SU-DHL-6 (cell line): ENCODE measurements around the gene URI1.

Experiments used
- H2AFZ ChIP-seq: fragments of 200-600 bp; sonication (generic); 2 replicates; pipeline ENCODE4 v1.6.1; 2014; ENCODE audit warnings: low read depth, mild to moderate bottlenecking, moderate library complexity, mixed read lengths, antibody characterized with exemption, low read length; ENCODE audit not compliant: severe bottlenecking
- H3F3A ChIP-seq: fragments of 200-600 bp; shearing (Covaris generic); 2 replicates; pipeline ENCODE4 v1.6.0; 2016; ENCODE audit warnings: antibody characterized with exemption, mild to moderate bottlenecking; ENCODE audit not compliant: insufficient read depth
- H3K27ac ChIP-seq: fragments of 200-600 bp; sonication (generic); 2 replicates; pipeline ENCODE4 v1.5.1; 2016; ENCODE audit warnings: low read depth, mild to moderate bottlenecking, low read length, moderate library complexity, mixed read lengths
- H3K27me3 ChIP-seq: fragments of 200-600 bp; sonication (generic), shearing (Covaris generic); 2 replicates; pipeline ENCODE4 v1.6.0; 2014; ENCODE audit warnings: mild to moderate bottlenecking, low read length
- H3K36me3 ChIP-seq: fragments of 200-600 bp; sonication (generic); 2 replicates; pipeline ENCODE4 v1.6.1; 2014; ENCODE audit warnings: mild to moderate bottlenecking, low read length, mixed read lengths
- H3K4me2 ChIP-seq: fragments of 300-600, 200-600 bp; shearing (Covaris generic), sonication (generic); 2 replicates; pipeline ENCODE4 v1.6.0; 2014; ENCODE audit warnings: low read length, low read depth, mild to moderate bottlenecking; ENCODE audit not compliant: poor library complexity, severe bottlenecking
- H3K4me3 ChIP-seq: fragments of 200-600 bp; sonication (generic); 2 replicates; pipeline ENCODE4 v1.5.1; 2014; ENCODE audit warnings: antibody characterized with exemption, low read length, mild to moderate bottlenecking, mixed read lengths; ENCODE audit not compliant: insufficient read depth, poor library complexity, severe bottlenecking
- H3K79me2 ChIP-seq: fragments of 200-600 bp; sonication (generic); 2 replicates; pipeline ENCODE4 v1.6.1; 2014; ENCODE audit warnings: mild to moderate bottlenecking, low read length, moderate library complexity; ENCODE audit not compliant: insufficient read depth
- H3K9ac ChIP-seq: fragments of 200-600 bp; sonication (generic); 2 replicates; pipeline ENCODE4 v1.7.0; 2014; ENCODE audit warnings: mild to moderate bottlenecking, low read length
- H3K9me2 ChIP-seq: fragments of 200-600 bp; sonication (generic); replicated peaks from 2 replicates; pipeline ENCODE4 v1.6.1; 2014; ENCODE audit warnings: low read length; ENCODE audit not compliant: insufficient read depth
- H3K9me3 ChIP-seq: fragments of 200-600 bp; sonication (generic); 2 replicates; pipeline ENCODE4 v1.6.1; 2014; ENCODE audit warnings: low read length, mixed read lengths; ENCODE audit not compliant: insufficient read depth
- H4K20me1 ChIP-seq: fragments of 200-600 bp; sonication (generic); 2 replicates; pipeline ENCODE4 v1.6.1; 2014; ENCODE audit warnings: low read depth, mild to moderate bottlenecking, antibody characterized with exemption, low read length, moderate library complexity, mixed read lengths
- EZH2phosphoT487 ChIP-seq: fragments of 200-600 bp; sonication (generic), shearing (Covaris generic); conservative IDR thresholded peaks from 2 replicates; pipeline ENCODE4 v1.6.1; 2018; ENCODE audit warnings: mild to moderate bottlenecking, antibody characterized with exemption, low read length, moderate library complexity, mixed read lengths
- TF ChIP-seq, protein P1 (sequence below): fragments of 200-600 bp; sonication (generic); IDR thresholded peaks from one replicate; pipeline ENCODE4 v1.5.1; 2017; ENCODE audit warnings: antibody characterized with exemption, mild to moderate bottlenecking, low read length, moderate library complexity; ENCODE audit not compliant: insufficient read depth, poor library complexity, severe bottlenecking

The URI1 gene

DNA sequence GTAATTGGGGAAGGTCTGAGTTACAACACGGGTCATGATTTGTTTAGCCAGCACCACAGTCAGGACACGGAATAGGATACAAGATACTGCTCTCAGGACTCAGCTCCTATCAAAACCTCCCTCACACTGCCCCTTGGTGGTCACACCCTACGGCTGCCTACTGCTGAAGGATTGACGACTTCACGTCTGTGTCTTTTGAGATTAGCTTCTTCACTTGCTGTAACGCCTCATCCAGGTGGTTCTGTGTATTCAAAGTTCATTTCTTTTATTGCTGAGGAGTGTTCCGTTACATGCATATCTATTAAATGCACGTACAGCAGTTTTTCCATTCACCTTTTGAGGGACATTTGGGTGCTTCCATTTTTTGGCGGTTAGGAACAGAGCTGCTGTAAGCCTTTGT lies 46.3 kb downstream of the URI1 start:
- H3K27ac ChIP-seq, result no peak overlapping the region
- peaks cover 65% of the 10 kb centered on the region for H3K79me2 ChIP-seq
- H3K36me3 ChIP-seq, result peaks cover 39% of the 10 kb centered on the region

DNA sequence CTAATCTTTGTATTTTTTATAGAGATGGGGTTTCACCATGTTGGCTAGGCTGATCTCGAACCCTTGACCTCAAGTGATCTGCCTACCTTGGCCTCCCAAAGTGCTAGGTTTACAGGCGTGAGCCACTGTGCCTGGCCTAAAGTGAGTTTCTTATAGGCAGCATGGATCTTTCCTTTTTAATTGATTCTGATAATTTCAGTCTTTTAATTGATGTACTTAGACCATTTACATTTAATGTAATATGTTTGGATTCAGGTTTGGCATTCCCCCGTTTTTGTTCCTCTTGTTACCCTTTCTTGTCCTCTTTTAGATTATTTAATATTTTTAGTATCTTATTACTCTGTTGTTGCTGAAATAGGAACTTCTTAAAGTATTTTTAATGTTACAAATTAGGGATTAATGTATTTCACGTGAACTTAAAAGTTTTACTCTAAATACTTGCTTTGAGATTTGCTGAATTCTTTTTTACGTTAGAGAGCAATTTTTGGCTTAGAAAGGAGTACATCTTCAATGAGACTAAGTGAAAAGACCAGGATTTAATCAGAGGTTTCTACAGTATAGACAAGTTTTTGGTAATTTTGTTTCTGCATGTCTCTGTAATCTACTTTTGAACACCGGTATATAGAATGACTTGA lies 50.3 kb downstream of the URI1 start:
- Histone ChIP-seq H2AFZ (no peak overlapping the region), H3K27ac (no peak overlapping the region), H3K27me3 (no peaks in the 10 kb centered on the region), H3K36me3 (peaks cover 28% of the 10 kb centered on the region), H3K9ac (no peak overlapping the region), H3K4me2 (no peak overlapping the region), H3K79me2 (peaks cover 49% of the 10 kb centered on the region), H3K9me2 (no peaks in the 10 kb centered on the region), H3K4me3 (no peak overlapping the region), H3F3A (peaks cover 3% of the 10 kb centered on the region; the same call in 1 of the 2 replicates), H3K9me3 (no peaks in the 10 kb centered on the region), H4K20me1 (peaks cover 6% of the 10 kb centered on the region; the same call in 1 of the 2 replicates)
- TF ChIP-seq EZH2phosphoT487, result no peak
- TF ChIP-seq, protein P1, sequence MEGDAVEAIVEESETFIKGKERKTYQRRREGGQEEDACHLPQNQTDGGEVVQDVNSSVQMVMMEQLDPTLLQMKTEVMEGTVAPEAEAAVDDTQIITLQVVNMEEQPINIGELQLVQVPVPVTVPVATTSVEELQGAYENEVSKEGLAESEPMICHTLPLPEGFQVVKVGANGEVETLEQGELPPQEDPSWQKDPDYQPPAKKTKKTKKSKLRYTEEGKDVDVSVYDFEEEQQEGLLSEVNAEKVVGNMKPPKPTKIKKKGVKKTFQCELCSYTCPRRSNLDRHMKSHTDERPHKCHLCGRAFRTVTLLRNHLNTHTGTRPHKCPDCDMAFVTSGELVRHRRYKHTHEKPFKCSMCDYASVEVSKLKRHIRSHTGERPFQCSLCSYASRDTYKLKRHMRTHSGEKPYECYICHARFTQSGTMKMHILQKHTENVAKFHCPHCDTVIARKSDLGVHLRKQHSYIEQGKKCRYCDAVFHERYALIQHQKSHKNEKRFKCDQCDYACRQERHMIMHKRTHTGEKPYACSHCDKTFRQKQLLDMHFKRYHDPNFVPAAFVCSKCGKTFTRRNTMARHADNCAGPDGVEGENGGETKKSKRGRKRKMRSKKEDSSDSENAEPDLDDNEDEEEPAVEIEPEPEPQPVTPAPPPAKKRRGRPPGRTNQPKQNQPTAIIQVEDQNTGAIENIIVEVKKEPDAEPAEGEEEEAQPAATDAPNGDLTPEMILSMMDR, result no peak

More for the DNA sequence above, 46.3 kb downstream of the URI1 start:
- Histone ChIP-seq H3K9me2 (no peaks in the 10 kb centered on the region), H3K27me3 (no peaks in the 10 kb centered on the region), H3K4me3 (no peak overlapping the region), H4K20me1 (peaks cover 10% of the 10 kb centered on the region), H2AFZ (no peak overlapping the region), H3K4me2 (no peak overlapping the region), H3K9me3 (no peaks in the 10 kb centered on the region), H3K9ac (no peak overlapping the region), H3F3A (peaks cover 14% of the 10 kb centered on the region; the same call in 1 of the 2 replicates)
- no peak for TF ChIP-seq EZH2phosphoT487
- TF ChIP-seq, protein P1, result no peak

DNA sequence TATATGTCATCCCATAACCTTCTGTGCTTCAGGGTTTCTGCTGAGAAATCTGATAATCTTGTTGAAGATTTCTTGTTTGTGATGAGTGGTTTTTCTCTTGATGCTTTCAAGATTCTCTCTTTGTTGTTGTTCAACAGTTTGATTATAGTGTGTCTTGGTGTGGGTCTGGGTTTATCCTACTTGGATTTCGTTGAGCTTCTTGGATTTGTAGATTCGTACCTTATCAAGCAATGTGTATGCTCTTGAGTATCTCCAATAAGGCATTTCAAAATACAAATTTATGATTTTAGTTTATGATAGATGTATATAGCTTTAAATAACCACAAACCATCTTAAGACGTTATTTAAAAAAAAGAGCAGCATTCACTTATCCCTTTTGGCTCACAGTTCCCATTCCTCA lies 57.5 kb downstream of the URI1 start:
- Histone ChIP-seq H3K4me2 (no peak overlapping the region), H3K36me3 (peaks cover 12% of the 10 kb centered on the region; the same call in 1 of the 2 replicates), H3K79me2 (peaks cover 82% of the 10 kb centered on the region)

More for the DNA sequence above, 57.5 kb downstream of the URI1 start:
- Histone ChIP-seq H3F3A (peaks cover 4% of the 10 kb centered on the region; the same call in 1 of the 2 replicates), H3K4me3 (no peak overlapping the region), H3K9me3 (no peaks in the 10 kb centered on the region), H3K27ac (no peak overlapping the region), H2AFZ (no peak overlapping the region), H3K27me3 (no peaks in the 10 kb centered on the region), H3K9ac (no peak overlapping the region), H4K20me1 (0 out of 2 replicates have a peak, but pooled peaks cover 10% of the 10 kb centered on the region), H3K9me2 (no peaks in the 10 kb centered on the region)
- TF ChIP-seq EZH2phosphoT487, result no peak
- TF ChIP-seq, protein P1, result no peak
